Liver (tissue), 3 donors: Measurements from ENCODE around the gene TBCA.

Source experiments
- EGR1 ChIP-seq, 2 donors: IDR thresholded peaks; 2 replicates each; pipeline ENCODE4 v1.6.1; 2016 to 2018; ENCODE audit warnings: antibody characterized with exemption in 2 of 2, low read depth in 2 of 2
- JUND ChIP-seq, 2 donors: IDR thresholded peaks; 2 replicates each; pipeline ENCODE4 v1.6.1; 2016; ENCODE audit warnings: antibody characterized with exemption in 2 of 2
- RAD21 ChIP-seq, 2 donors: IDR thresholded peaks; 2 replicates each; pipeline ENCODE4 v1.6.1; 2016; ENCODE audit warnings: antibody characterized with exemption in 2 of 2, mild to moderate bottlenecking in 2 of 2
- SP1 ChIP-seq: IDR thresholded peaks from 2 replicates; pipeline ENCODE4 v1.6.1; 2018; ENCODE audit warnings: antibody characterized with exemption, mild to moderate bottlenecking
- TAF1 ChIP-seq: conservative IDR thresholded peaks from 2 replicates; pipeline ENCODE4 v1.6.1; 2016; ENCODE audit warnings: antibody characterized with exemption, mild to moderate bottlenecking
- TF ChIP-seq, protein P1 (sequence below): fragments of 150-350 bp; IDR thresholded peaks from 2 replicates; pipeline ENCODE4 v1.5.1; 2017; ENCODE audit warnings: improper control_type of control experiment, low read depth, low read length; ENCODE audit not compliant: missing input control
- donor health status: healthy.
- donor health status: healthy.

DNA sequence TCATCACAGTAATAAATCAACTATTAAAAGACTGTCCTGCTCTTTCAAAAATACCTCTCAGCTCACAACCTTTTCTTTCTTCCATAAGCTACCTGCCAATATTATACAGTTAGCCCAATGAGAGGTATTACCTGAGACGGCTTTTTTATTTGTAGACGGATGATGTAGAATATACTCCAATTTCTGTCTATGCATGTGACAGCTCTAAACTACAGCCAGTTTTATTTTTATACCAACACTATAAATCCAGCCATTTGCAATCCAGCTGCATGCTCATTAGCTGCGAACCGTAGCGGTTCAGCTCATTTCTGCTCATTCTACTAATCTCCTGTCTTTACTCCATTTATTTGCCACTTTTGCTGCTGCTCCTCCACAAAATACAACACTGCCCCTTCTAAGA lies 51.2 kb downstream of the TBCA start:
- TF ChIP-seq, protein P1, sequence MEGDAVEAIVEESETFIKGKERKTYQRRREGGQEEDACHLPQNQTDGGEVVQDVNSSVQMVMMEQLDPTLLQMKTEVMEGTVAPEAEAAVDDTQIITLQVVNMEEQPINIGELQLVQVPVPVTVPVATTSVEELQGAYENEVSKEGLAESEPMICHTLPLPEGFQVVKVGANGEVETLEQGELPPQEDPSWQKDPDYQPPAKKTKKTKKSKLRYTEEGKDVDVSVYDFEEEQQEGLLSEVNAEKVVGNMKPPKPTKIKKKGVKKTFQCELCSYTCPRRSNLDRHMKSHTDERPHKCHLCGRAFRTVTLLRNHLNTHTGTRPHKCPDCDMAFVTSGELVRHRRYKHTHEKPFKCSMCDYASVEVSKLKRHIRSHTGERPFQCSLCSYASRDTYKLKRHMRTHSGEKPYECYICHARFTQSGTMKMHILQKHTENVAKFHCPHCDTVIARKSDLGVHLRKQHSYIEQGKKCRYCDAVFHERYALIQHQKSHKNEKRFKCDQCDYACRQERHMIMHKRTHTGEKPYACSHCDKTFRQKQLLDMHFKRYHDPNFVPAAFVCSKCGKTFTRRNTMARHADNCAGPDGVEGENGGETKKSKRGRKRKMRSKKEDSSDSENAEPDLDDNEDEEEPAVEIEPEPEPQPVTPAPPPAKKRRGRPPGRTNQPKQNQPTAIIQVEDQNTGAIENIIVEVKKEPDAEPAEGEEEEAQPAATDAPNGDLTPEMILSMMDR = no peak
- no peak for TF ChIP-seq TAF1
- TF ChIP-seq JUND (IDR thresholded peaks at IDR 0.05) = no peak
- no peak for TF ChIP-seq SP1
- no peak for TF ChIP-seq RAD21 (IDR thresholded peaks at IDR 0.05)
- no peak for TF ChIP-seq EGR1 (IDR thresholded peaks at IDR 0.05; ENCODE audit: low read depth in 2 of 2)
